Measurements from ENCODE around the gene SCARB1.

SCARB1 gene

DNA sequence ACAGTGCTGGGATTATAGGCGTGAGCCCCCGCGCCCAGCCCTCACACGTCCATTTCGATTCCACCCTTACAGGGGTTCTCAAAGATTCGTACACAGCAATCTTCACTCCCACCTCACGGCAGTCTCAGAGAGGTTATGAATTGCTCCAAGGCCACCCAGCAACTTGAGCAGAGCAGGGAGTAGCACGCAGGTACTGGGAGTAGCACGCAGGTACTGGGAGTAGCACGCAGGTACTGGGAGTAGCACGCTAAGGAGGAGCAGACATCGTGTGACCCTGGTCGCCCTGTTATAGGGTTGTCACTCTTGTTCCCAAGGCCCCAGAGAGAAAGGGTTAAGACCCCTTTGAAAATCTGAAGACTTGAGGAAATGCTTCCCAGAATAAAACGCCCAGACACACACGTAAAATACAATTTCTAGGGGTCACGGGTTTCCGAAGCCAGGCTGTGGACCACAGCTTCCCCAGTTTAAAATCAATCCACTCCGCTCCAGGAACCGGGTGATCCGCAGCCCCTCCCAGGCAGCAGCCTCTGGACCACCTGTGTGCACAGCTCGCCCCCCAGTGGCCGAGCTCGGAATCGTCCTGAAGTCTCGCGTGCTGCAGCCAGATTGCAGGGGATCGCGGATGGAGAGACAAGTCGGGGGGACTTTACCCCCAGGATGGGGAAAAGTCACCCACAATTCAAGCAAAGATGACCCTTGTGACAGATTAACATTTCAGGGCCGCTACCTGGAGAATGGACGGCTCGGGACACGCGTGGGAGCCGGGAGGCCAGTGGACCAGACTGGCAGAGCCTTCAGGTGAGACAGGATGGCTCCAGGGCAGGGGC, 92.0 kb downstream of the SCARB1 start:
- DNase-seq = peak; percentile 73 to 84 (median 79)

DNA sequence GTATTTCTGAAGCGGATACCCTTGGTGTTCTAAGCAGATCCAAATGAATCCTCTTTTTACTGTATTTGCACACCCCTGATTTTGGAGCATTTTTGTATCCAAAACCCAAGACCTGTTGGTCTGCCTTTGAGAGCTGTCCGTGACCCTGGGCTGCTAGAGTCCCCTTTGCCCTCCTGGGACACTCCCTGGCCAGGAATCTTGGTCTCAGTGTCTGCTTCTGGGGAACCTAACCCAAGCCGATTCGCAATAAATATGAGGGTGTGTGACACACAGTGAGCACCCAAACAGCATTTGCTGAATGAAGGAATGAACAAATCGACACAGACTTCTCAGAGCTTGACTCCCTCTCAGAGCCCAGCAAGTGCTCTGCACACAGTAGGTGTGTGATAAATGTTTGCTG, 92.9 kb downstream of the SCARB1 start:
- no peak for DNase-seq

DNA sequence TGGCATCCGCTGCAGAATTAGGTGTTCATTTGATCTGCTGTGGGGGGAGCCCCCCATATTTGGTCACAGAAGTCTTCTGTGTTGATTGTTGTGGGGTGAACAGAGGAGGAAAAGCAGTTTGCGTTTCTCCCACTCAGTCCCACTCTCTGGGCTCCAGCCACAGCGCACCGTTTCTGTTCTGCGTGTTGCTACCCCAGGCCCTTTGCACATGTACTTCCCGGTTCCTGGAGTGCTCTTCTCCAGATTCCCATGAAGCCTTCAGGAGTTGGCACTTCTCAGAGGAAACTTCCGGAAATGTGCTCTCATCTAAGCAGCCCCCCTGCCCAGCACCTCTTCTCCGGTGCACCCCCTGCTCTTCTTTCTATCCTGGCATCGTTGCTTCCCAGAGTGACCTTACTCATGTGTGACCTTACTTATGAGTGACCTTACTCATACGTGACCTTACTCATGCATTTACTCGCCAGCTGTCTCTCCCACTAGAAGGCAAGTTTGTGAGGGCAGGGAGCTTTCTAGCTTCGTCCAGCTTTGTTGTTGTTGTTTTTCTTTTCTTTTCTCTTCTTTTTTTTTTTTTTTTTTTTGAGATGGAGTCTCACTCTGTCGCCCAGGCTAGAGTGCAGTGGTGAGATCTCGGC, 93.7 kb downstream of the SCARB1 start:
- no peak for DNase-seq

DNA sequence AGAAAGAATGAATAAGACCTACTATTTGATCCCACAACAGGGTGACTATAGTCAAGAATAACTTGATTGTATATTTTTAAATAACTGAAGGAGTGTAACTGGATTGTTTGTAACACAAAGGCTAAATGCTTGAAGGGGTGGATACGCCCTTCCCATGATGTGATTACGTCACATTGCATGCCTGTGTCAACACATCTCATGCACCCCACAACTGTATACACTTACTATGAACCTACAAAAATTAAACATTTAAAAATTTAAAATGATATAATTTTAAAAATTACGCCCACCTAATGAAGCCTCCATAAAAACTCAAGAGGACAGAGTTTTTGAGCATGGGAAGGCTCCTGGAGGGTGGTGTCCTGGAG, 94.5 kb downstream of the SCARB1 start:
- DNase-seq = no peak

DNA sequence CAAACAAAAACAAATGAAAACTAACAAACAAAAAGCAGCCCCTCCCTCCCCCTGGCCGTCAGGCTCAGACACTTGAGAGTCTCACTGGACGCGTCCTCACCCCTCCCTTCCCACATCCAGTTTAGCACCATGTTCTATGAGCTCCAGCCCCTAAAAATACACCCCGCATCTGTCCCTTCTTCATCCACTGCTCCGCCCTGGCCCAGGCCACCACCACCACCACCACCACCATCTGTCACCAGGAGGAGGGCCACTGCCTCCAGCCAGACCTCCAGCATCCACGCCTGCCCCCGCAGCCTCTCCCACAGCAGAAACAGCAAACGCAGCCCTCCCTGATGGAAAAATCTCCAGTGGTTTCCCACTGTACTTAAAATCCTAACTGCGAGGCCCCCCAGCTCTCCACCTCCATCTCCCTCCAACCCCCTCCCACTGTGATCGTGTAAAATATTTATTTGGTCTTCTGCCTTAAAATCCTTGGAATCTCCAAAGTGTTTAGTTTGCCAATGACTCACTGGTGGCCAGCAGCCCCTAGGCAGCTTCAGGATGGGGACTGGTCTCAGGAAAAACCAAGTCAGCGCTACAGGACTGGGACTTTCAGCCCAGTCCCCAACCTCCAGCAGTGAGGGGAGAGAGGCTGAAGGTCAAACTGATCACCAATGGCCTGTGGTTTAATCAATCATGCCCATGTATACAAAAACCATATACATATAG, 95.1 kb downstream of the SCARB1 start:
- no peak for DNase-seq

DNA sequence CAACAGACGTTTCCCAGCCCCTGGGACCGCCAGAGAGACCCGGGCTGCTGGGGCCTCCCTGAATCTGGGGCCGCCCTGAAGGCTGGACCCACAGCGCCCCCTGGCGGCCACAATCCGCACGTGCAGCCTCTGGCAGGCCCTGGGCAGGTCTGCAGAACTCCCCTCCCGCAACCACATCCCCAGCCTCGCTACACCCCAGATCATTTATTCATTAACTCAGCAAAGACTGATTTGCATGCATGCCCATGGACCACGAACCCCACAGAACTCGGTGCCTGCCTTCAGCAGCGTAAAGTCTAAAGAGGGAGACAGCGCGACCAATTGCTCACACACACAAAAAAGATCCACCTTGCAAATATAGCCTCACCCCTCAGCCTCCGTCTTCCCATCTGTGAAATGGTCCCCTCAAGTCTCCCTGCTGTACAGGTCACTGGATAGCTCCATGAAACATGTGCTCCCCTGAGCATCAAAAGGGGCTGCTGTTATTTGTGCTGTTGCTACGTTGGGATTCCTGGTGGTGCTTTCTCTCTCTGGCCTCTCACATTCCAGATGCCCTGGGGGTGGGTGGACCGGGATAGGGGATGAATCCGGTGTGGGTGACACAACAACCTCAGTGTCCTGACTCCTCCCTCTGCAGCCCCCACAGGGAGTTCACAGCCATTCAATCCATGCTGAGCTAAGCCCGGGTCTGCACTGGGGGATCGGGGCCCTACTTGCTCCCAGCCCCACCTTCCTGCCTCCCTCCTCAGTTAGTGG, 96.4 kb downstream of the SCARB1 start:
- peak; percentile 73 to 87 (median 84) for DNase-seq

DNA sequence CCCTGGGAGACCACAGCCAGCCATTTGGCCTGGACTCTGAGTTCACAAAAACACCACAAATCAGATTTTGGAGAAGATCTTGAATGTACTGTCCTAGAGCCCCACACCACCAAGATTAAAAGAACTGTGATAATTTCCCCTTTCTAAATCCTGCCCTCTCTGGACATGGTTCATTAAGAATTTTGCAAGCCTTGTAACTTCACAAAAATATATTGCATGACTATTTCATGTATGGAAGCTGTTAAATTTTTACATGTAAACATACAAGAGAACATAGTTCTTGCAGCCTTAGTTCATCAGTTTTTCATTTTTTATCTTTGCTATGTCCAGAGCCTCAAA, 97.0 kb downstream of the SCARB1 start:
- DNase-seq = no peak

DNA sequence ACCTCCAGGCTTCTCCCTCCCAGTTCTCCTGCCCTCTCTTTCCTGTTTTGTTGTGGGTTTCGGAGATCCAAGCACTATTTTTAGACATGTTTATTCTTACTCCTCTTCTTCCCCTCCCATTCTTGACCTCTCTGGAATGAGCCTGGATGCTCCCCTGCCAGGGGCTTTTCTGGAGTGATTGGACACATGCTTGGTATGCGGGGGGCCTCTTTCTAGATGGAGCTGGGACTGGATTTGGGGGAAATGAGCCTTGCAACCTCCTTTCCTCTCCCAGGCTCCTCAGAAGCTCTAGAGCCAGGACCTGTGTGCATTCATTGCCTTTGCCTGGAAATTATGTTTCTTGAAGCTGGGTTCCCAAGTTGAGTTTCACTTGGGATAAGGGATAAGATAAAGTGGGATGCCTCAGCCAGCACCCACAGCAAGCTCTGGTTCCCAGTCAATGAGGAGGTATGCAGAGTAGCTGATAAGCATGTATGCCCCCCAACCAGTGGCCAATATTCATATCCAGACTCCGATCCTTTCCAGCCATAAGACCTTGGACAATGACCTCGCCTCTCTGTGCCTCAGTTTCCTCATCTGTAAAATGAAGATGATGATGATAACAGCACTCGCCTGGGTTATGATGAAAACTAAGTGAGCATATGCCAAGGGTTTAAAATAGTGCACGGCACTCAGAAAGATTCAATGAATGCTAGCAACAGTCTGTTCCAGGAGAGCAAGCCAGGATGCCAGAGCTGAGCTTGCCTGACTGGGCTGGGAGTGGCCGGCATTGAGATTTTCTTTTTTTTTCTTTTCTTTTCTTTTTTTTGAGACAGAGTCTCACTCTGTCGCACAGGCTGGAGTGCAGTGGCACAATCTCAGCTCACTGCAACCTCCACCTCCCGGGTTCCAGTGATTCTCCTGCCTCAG, 97.8 kb downstream of the SCARB1 start:
- no peak for DNase-seq

DNA sequence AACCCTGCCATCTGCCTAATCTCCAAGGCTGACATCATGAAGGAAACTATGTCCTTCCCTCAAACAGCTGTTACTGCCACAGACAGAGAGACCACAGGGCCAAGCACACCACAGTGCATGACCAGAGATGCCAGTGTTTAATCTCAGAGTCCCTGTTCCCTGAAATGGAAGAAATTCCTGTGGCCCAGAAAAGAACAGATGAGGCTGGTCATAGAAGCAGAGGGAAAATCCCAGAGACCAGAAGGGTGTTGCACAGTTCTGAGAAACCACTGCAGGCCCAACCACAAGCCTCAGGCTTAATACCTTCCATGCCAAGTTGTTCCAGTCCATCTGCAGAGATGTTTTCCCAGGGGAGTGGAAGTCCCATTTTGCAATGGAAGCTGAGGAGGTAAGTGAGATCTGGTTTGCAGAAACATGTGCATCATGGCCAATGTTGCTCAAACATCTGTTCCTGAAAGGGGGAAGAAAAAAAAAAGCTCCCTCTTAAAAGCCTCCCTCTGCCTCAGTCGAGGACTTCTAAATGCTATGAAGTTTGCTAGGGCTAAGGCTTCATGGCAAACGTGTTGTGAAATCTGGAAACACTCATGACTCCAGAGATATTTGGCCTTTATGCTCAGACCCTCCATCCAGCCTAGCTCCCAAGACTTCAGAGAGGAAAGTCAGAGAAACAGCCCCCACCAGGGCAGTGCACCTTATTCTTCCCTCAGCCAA, 98.6 kb downstream of the SCARB1 start:
- DNase-seq = no peak

DNA sequence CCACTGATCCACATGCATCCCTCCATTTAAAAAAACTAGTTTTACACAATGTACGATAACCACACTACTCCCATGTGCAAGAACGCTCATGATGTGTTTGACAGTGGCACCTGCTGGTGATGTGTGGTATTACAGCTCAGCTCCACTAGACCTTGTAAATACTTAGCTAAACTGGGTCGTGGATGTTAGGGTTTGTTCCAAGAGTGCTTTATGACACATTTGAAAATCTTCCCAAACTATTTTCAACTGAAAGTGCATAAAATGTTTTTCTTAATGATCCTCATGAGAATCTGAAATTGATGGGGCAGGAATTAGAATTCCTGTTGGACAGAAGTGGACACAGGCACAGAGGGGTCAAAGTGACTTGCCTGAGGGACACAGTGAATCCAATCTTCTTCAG, 99.2 kb downstream of the SCARB1 start:
- DNase-seq = peak in 2 of 4 experiments; percentile 4 to 24

DNA sequence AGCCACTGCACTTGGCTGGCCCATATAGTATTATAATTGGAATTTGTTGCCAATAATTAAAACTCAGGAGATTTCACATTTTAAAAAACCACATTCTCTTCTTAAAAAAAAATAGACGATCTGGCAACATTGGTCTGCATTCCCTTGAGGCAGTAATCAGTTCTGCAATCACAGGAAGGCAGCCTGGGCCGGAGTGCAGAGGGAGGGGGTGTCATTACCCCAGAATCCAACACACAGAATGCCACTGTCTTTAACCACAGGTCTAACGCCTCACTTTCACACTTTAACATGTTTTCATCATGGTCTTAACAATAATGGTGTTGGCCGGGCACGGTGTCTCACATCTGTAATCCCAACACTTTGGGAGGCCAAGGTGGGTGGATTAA, 100.1 kb downstream of the SCARB1 start:
- DNase-seq = no peak

DNA sequence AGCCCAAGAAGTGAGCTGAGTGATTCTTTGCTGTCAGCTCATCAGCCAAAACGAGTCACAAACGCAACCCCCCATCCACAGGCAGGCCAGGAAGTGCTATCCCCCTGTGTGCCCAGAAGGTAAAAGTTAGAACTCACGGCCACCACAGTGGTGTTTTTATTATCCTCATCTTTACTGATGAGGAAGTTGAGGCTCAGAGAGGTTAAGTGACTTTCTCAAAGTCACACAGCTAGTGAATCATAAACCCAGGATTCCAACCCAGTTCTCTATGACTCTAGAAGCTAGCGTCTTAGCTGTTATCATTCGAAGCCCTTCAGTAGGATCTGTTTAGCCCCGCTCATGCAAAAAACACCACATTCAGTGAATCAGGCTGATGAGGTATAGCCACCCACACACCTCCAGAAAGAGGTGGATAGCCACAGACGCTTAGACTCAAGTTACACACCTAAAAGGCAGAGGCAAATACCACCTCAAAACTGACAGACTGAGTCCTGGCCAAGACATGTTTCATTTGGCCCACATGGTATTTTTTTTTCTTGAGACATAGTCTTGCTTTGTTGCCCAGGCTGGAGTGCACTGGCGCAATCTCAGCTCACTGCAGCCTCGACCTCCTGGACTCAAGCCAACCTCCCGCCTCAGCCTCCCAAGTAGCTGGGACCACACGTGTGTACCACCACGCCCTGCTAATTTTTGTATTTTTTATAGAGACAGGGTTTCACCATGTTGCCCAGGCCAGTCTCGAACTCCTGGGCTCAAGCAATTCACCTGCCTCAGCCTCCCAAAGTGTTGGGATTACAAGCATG, 100.7 kb downstream of the SCARB1 start:
- no peak for DNase-seq

DNA sequence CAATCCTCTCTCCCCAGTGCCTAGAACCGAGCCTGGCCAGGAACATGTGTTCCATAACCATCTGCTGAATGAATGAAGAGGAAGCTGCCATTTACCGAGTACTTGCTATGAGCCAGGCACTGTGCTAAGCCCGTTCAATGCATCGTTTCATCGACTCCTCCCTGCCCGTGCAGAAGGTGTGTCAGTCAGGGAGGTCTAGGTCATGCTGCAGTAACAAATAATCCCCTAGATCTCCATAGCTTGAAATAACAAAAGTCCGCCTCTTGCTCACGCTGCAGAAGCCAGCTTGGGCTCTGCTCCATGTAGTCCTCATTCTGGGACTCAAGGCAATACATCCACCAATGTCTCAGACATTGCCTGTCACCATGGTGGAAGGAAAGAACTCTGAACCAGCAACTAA, 101.3 kb downstream of the SCARB1 start:
- DNase-seq = no peak

DNA sequence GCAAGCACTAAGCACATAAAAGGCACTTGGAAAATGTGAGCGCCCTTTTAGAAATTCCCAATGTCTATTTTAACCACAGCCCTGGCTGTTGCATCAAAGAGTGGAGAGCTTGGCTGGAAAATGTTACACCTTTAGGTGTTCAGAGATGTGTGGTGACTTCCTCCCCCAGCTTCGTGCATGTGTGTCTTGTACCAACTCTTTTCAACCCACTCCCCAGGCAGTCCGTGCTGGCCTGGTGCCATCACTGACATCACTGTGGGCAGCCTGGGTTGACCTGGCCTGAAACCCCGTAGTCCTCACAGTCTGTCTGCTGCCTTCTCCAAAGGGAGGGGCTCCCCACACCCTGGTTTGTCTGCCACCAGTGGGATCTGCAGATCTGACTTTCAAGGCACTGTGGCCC, 101.8 kb downstream of the SCARB1 start:
- no peak for DNase-seq

DNA sequence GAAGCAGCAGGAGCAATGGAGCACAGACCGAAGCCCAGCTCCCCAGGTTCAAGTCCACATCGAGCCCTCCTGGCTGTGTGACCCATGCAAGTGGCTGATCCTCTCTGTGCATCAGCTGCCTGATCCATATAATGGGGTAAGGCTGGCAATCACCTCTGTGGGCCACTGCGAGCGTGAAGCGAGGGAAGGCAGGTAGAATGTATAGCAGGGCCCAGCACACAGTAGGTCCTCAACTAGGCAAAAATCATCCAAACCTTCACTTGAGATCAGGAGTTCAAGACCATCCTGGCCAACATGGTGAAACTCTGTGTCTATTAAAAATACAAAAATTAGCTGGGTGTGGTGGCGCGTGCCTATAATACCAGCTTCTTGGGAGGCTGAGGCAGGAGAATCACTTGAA, 102.6 kb downstream of the SCARB1 start:
- DNase-seq = no peak

DNA sequence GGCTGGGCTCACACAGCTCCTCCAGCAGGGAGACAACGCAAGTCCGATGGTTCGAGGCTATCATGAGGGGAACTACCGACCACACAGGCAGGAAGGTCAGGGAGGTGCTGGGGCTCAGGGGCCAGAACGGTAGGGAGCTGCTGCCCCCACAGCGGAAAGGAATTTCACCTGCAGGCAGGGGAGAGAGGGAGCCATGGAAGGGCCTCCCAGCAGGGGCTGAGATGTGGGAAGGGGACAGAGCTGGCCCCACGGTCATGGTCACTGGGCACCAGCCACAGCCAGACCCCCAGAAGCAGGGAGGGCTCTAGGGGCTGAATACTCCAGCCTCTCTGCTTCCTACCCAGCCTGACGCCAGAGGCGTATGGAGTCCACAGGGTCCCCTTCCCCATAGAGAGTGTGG, 103.1 kb downstream of the SCARB1 start:
- DNase-seq = no peak

DNA sequence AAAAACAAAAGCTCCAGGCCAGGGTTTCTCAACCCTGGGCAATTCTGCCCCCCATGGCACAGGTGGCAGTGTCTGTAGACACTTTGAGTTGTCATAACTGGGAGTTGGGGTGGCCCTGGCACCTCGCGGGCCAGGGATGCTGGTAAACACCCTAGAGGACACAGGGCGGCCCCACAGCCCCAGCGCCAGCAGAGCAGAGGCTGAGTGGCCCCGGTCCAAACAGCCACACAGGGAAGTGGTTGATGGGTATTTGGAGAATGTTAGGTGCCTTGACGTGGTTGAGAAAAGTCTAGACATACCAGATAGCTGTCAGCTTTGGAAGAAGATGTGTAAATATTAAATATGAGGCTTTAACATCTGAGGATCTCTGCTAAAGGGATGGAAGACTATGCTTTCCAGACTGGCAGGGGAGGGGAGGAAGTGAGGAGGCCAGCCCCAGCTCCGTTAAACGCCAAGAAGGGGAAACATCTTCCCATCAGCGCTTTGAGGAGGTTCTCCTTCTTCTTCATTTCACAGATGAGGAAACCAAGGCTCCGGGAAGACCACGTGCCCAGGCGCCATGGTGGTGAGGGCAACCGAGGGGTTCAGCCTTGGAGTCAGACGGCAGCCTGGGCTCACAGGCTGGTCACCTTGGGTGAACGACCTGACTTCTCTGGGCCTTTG, 103.7 kb downstream of the SCARB1 start:
- no peak for DNase-seq

DNA sequence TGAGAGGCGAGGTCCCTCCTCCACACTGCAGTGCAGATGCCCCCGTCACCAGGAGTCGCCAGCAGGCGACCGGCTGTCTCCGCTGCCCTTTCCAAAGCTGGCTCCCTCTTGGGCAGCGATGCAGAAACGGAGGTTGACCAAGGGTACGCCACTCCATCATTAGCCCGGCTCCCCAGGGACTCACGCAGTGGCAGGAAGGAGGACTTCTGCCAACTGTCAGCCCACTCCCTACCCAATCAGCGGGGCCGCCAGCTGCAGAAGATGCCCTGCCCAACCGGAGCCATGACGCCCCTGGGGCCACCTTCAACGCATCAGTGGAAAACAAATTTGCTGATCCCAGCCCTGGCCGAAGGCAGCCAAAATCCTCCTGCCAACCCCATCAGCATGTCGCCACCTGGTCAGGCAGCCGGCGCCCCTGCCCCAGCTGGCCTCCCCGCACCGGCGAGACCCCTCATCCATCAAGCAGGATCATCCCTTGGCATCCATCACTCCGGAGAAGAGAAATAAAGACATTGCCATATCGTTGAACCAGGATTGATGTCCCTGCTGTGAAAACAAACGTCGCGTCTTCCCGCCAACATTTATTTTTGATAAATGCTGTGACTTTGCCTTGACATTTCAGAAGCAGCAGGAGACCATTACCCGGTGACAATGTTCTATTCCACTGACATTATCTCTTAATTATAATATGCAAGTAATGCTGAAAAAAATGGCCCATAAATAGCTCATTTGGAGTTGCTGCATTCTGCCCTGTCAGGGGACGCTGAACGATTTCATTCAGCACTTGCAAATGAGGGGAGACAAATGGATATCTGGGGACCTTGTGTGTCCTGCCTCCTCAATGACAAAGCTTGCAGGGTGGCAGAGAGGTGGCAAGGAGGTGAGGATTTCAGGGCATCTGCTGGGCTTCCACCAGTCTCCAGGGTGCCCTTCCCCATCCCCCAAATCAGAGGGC, 105.1 kb downstream of the SCARB1 start:
- DNase-seq = no peak

DNA sequence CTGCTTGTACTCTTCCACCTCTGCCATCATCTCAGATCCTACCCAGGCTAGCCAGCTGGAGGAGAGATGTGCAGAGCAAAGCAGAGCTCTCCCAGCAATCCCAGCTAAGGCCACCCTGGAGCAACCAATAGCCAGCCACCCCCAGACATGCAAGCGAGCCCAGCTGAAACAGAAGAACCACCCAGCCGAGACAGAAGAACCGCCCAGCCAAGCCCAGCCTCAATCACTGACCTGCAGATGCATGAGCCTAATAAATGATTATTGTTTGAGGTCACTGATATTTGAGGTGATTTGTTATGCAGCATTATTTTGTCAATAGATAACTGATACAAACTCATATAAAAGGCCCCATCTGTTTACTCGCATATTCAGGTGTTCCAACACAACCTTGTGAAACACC, 106.3 kb downstream of the SCARB1 start:
- no peak for DNase-seq
